Upper lobe of left lung (tissue), 4 donors: Measurements from ENCODE around the gene KCNK6.

Experiments used
- CTCF ChIP-seq, 6 experiments: fragments of 450-650 bp in 4 of 6; fragments of 200-600 bp in 2 of 6; sonication (generic) in 2 of 6; IDR thresholded peaks; one replicate each; pipeline ENCODE4 v1.5.1; 2016 to 2019; ENCODE audit warnings: antibody characterized with exemption in 6 of 6
- EP300 ChIP-seq, 4 donors: sonication (generic); formaldehyde crosslinking; IDR thresholded peaks; one replicate each; pipeline ENCODE4 v1.5.1; 2017; ENCODE audit warnings: antibody characterized with exemption in 4 of 4, control low read depth in 2 of 4
- POLR2A ChIP-seq, 4 donors: fragments of 450-650 bp; IDR thresholded peaks; one replicate each; pipeline ENCODE4 v1.5.1; 2016 to 2017; ENCODE audit warnings: antibody characterized with exemption in 4 of 4, mild to moderate bottlenecking in 2 of 4

- TF ChIP-seq CTCF (IDR thresholded peaks at IDR 0.05), result no peak
- TF ChIP-seq POLR2A (IDR thresholded peaks at IDR 0.05), result no peak
- TF ChIP-seq EP300 (IDR thresholded peaks at IDR 0.05), result no peak
Measured at GRCh38 chr19:38270587-38271167, 49.0 kb upstream of the KCNK6 start.
